ENCODE measurements around the gene DISC1. TPM values are rescaled to one million over a fixed set of nuclear protein-coding genes. Genes with fewer than 3 reads are reported as not detected.

The DISC1 gene
- polyA plus RNA-seq, 3 donors = 5.5 to 14.7 (median 5.8) TPM

GRCh38 chr1:232020352-232020751, 393.8 kb downstream of the DISC1 start:
- WGBS (ENCODE audit: insufficient coverage) = no CpG with 5 or more reads among the region's 1 CpG
- H3K27ac ChIP-seq (ENCODE audit: low read depth in 1 of 2, low read length in 2 of 2) = no peak overlapping the region
- no peak for DNase-seq
- Mint-ChIP-seq H3K9me3 (no peaks in the 10 kb centered on the region), H3K4me3 (no peak overlapping the region), H3K27ac (no peak overlapping the region), H3K36me3 (peaks cover 30 to 37% of the 10 kb centered on the region in 2 donors), H3K27me3 (ENCODE audit: low read depth in 3 of 3) (peaks cover 0 to 2% (median 0%) of the 10 kb centered on the region in 3 donors), H3K4me1 (no peaks in the 10 kb centered on the region)
- H2AFZ ChIP-seq (ENCODE audit: insufficient read depth, low read depth, low read length, poor library complexity, severe bottlenecking) = no peak overlapping the region
- H3K9ac ChIP-seq (ENCODE audit: insufficient read depth, low read length, poor library complexity, severe bottlenecking) = no peak overlapping the region
- no peak overlapping the region for H3K4me2 ChIP-seq (replicated peaks; ENCODE audit: extremely low read depth, low read length, poor library complexity, severe bottlenecking)
- no peaks in the 10 kb centered on the region for H3K9me3 ChIP-seq (replicated peaks in 1 of 2; ENCODE audit: control insufficient read depth in 1 of 2, insufficient read depth in 1 of 2, low read length in 2 of 2)
- TF ChIP-seq CTCF (IDR thresholded peaks at IDR 0.05) = no peak
- H3K27me3 ChIP-seq (ENCODE audit: control insufficient read depth in 2 of 2, insufficient read depth in 2 of 2, low read length in 2 of 2) = no peaks in the 10 kb centered on the region
- intact Hi-C loops (cut with micrococcal nuclease) = no loop called here
- no peaks in the 10 kb centered on the region for H3K79me2 ChIP-seq (ENCODE audit: insufficient read depth, low read length)
- H4K20me1 ChIP-seq (ENCODE audit: insufficient read depth, low read length) = no peaks in the 10 kb centered on the region
- H3K4me1 ChIP-seq (ENCODE audit: control insufficient read depth in 1 of 2, insufficient read depth in 2 of 2, low read length in 2 of 2) = no peaks in the 10 kb centered on the region
- peaks cover 7 to 63% of the 10 kb centered on the region in 2 donors for H3K36me3 ChIP-seq (replicated peaks in 1 of 2; ENCODE audit: control insufficient read depth in 1 of 2, insufficient read depth in 2 of 2, low read length in 2 of 2)
- H3K4me3 ChIP-seq (replicated peaks in 1 of 3; ENCODE audit: low read depth in 2 of 3, low read length in 3 of 3) = no peak overlapping the region

DNA sequence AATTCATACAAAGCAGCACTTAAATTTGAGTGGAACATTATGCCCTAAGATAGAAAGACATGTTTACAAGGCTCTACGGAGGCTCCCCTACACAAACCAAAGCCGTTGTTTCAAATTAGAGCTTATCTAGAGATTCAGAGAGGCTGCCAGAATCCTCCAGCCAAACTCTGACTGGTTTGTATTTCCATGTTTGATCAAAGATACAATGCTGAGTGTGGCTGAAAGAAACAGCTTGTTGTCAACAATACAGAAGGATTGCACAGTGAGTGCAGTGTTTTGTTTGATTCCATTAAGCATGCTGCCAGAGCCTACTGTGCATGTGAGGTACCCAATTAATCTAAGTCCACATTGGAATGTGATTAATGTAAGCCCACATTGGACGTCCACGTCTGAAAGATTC, 402.7 kb downstream of the DISC1 start:
- WGBS (ENCODE audit: insufficient coverage) = 94% methylated on average over 3 of the region's 4 CpGs
- H3K4me3 Mint-ChIP-seq = no peak overlapping the region

More for the DNA sequence above, 402.7 kb downstream of the DISC1 start:
- H3K27me3 ChIP-seq (ENCODE audit: control insufficient read depth in 2 of 2, insufficient read depth in 2 of 2, low read length in 2 of 2) = no peaks in the 10 kb centered on the region
- no peak overlapping the region for H3K27ac ChIP-seq (ENCODE audit: low read depth in 1 of 2, low read length in 2 of 2)
- no peak overlapping the region for H2AFZ ChIP-seq (ENCODE audit: insufficient read depth, low read depth, low read length, poor library complexity, severe bottlenecking)
- H3K9ac ChIP-seq (ENCODE audit: insufficient read depth, low read length, poor library complexity, severe bottlenecking) = no peak overlapping the region
- H3K4me3 ChIP-seq (replicated peaks in 1 of 3; ENCODE audit: low read depth in 2 of 3, low read length in 3 of 3) = no peak overlapping the region
- peaks cover 36 to 83% of the 10 kb centered on the region in 2 donors for H3K36me3 ChIP-seq (replicated peaks in 1 of 2; ENCODE audit: control insufficient read depth in 1 of 2, insufficient read depth in 2 of 2, low read length in 2 of 2)
- no peak for DNase-seq
- Mint-ChIP-seq H3K4me1 (no peaks in the 10 kb centered on the region), H3K36me3 (peaks cover 59 to 84% of the 10 kb centered on the region in 2 donors), H3K9me3 (peaks cover 0 to 2% (median 0%) of the 10 kb centered on the region in 7 donors), H3K27ac (no peak overlapping the region), H3K27me3 (ENCODE audit: low read depth in 3 of 3) (peaks cover 0 to 2% (median 0%) of the 10 kb centered on the region in 3 donors)
- TF ChIP-seq CTCF (IDR thresholded peaks at IDR 0.05) = no peak
- intact Hi-C loops (cut with micrococcal nuclease) = no loop called here
- no peaks in the 10 kb centered on the region for H3K9me3 ChIP-seq (replicated peaks in 1 of 2; ENCODE audit: control insufficient read depth in 1 of 2, insufficient read depth in 1 of 2, low read length in 2 of 2)
- no peaks in the 10 kb centered on the region for H3K4me1 ChIP-seq (ENCODE audit: control insufficient read depth in 1 of 2, insufficient read depth in 2 of 2, low read length in 2 of 2)
- H3K79me2 ChIP-seq (ENCODE audit: insufficient read depth, low read length) = no peaks in the 10 kb centered on the region
- no peak overlapping the region for H3K4me2 ChIP-seq (replicated peaks; ENCODE audit: extremely low read depth, low read length, poor library complexity, severe bottlenecking)
- H4K20me1 ChIP-seq (ENCODE audit: insufficient read depth, low read length) = no peaks in the 10 kb centered on the region

All from CD14-positive monocyte (primary cell).